ENCODE data around the gene DNAH17.

GRCh38 chr17:78493853-78494695, 83.1 kb downstream of the DNAH17 start:
- TF ChIP-seq CTCF (IDR thresholded peaks at IDR 0.05) (no peak), POLR2A (IDR thresholded peaks at IDR 0.05) (no peak), POLR2AphosphoS5 (IDR thresholded peaks at IDR 0.05; ENCODE audit: insufficient read depth in 1 of 2, low read depth in 1 of 2) (no peak)

All from vagina (tissue), 2 donors.